Thyroid gland (tissue), 4 donors: ENCODE measurements around the gene C5orf46.

Experiments
- CTCF ChIP-seq, 6 experiments: fragments of 200-600 bp in 3 of 6; fragments of 450-650 bp in 3 of 6; sonication (generic) in 3 of 6; IDR thresholded peaks; one replicate each; pipeline ENCODE4 v1.5.1; 2016 to 2019; ENCODE audit warnings: antibody characterized with exemption in 6 of 6, mild to moderate bottlenecking in 2 of 6, inconsistent platforms in 1 of 6, moderate library complexity in 1 of 6
- POLR2A ChIP-seq, 2 donors: fragments of 450-650 bp; IDR thresholded peaks; one replicate each; pipeline ENCODE4 v1.6.1; 2017; ENCODE audit warnings: antibody characterized with exemption in 2 of 2, mild to moderate bottlenecking in 2 of 2, moderate library complexity in 1 of 2

GRCh38 chr5:147887026-147887627, 19.2 kb downstream of the C5orf46 start:
- TF ChIP-seq CTCF (IDR thresholded peaks at IDR 0.05) (peak; percentile 19 to 65 (median 52)), POLR2A (IDR thresholded peaks at IDR 0.05) (no peak)
